Suprapubic skin (tissue), 4 donors: ENCODE measurements around the gene PNPLA3.
A peak's percentile ranks its signal among the peaks of the same experiment; 100 is the strongest.

ENCODE experiments used
- CTCF ChIP-seq, 2 donors: fragments of 200-600 bp in 1 of 2; fragments of 450-650 bp in 1 of 2; sonication (generic) in 1 of 2; IDR thresholded peaks; one replicate each; pipeline ENCODE4 v1.5.1; 2016 to 2019; ENCODE audit warnings: antibody characterized with exemption in 2 of 2, mild to moderate bottlenecking in 1 of 2, moderate library complexity in 1 of 2
- EP300 ChIP-seq: sonication (generic); formaldehyde crosslinking; IDR thresholded peaks from one replicate; pipeline ENCODE4 v1.6.1; 2017; ENCODE audit warnings: antibody characterized with exemption
- POLR2A ChIP-seq, 2 donors: fragments of 450-650 bp; IDR thresholded peaks; one replicate each; pipeline ENCODE4 v1.6.1; 2017; ENCODE audit warnings: antibody characterized with exemption in 2 of 2, mild to moderate bottlenecking in 2 of 2, moderate library complexity in 2 of 2
- POLR2AphosphoS5 ChIP-seq, 3 donors: sonication (generic); formaldehyde crosslinking; IDR thresholded peaks; one replicate each; pipeline ENCODE4 v1.6.1; 2017; ENCODE audit warnings: antibody characterized with exemption in 3 of 3

- TF ChIP-seq EP300 (no peak), POLR2A (IDR thresholded peaks at IDR 0.05) (no peak), CTCF (IDR thresholded peaks at IDR 0.05) (peak; percentile 90 to 91), POLR2AphosphoS5 (IDR thresholded peaks at IDR 0.05) (no peak)
Observed at GRCh38 chr22:43993072-43993760, 69.6 kb downstream of the PNPLA3 start.
